ENCODE measurements around the gene AIFM1. TPM values are rescaled to one million over a fixed set of nuclear protein-coding genes. Genes with fewer than 3 reads are reported as not detected.

Gene AIFM1
- polyA plus RNA-seq, 1 experiment: 39.3 TPM

DNA sequence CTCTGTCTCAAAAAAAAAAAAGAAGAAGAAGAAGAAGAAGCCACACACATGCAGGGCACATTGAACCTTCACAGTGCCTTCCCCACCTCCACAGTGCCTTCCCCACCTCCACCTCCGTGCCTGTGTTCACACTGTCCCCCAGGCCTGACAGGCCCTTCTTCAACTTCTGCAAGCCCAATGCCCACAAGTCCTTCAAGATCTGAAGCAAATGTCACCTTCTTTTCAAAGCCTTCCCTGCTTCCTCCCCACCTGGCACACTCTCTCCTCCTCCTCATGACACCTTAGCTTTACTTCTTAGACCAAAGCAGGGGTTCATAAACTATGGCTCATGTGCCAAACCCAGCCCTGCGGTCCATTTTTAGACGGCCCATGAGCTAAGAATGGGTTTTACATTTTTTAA, 75.3 kb downstream of the AIFM1 start:
- H3K4me3 ChIP-seq (ENCODE audit: low read depth, low read length): no peak overlapping the region
- H3K27ac ChIP-seq (ENCODE audit: low read depth, low read length): no peak overlapping the region
- no peaks in the 10 kb centered on the region for H3K9me3 ChIP-seq (ENCODE audit: control insufficient read depth, insufficient read depth, low read length)
- CTCF ChIA-PET: no interaction called here
- TF ChIP-seq, protein P1, sequence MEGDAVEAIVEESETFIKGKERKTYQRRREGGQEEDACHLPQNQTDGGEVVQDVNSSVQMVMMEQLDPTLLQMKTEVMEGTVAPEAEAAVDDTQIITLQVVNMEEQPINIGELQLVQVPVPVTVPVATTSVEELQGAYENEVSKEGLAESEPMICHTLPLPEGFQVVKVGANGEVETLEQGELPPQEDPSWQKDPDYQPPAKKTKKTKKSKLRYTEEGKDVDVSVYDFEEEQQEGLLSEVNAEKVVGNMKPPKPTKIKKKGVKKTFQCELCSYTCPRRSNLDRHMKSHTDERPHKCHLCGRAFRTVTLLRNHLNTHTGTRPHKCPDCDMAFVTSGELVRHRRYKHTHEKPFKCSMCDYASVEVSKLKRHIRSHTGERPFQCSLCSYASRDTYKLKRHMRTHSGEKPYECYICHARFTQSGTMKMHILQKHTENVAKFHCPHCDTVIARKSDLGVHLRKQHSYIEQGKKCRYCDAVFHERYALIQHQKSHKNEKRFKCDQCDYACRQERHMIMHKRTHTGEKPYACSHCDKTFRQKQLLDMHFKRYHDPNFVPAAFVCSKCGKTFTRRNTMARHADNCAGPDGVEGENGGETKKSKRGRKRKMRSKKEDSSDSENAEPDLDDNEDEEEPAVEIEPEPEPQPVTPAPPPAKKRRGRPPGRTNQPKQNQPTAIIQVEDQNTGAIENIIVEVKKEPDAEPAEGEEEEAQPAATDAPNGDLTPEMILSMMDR (IDR thresholded peaks at IDR 0.05; ENCODE audit: low read depth, low read length): no peak
- no peak for DNase-seq (ENCODE audit: low read depth, low spot score)
- POLR2A ChIA-PET: interaction anchor here (0.7 kb wide), 1 partner anchor 327 kb away, joined by 6 read pairs; no protein-coding TSS in a partner anchor
- H3K27me3 ChIP-seq (ENCODE audit: control insufficient read depth, insufficient read depth, low read length): no peaks in the 10 kb centered on the region

DNA sequence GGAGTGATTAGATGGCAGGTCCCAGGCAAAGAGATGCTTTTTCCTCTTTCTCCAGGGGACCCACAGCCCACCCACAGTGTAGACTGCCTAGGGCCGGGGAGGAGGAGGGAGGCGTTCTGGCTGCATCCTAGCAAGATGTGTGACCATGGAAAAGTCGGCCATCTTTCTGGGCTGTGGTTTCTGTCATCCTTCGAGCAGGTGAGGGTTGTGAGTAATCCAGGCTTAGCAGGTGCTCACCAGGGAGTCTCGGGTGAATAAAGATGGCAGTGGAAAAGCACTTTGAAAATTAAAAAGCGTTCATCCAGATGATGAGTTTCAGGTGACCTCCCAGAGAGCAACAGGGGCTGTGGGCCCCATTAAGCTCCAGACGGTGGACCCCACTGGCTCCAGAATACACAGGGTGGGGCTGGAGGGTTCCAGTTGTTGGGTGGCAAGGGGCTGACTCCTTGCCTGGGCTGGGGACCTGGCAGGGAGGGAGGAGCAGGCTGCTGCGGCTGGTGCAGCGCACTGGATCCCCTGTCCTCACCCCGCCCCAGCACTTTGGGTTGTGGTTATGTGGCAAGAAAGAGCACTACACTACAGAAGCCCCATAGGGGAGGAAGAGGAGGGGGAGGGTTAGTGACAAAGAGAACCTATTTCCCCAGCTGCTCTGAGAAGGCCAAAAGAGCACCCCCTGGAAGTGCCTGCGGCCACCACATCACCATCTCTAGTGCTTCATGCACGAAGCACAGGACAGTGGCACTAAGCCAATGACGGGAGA, 79.0 kb downstream of the AIFM1 start:
- no peaks in the 10 kb centered on the region for H3K9me3 ChIP-seq (ENCODE audit: control insufficient read depth, insufficient read depth, low read length)
- no peak for DNase-seq (ENCODE audit: low read depth, low spot score)
- TF ChIP-seq, protein P1 (IDR thresholded peaks at IDR 0.05; ENCODE audit: low read depth, low read length): no peak
- H3K4me3 ChIP-seq (ENCODE audit: low read depth, low read length): no peak overlapping the region
- POLR2A ChIA-PET: interaction anchor here (0.5 kb wide), 1 partner anchor 73 kb away, joined by 3 read pairs; no protein-coding TSS in a partner anchor
- H3K27me3 ChIP-seq (ENCODE audit: control insufficient read depth, insufficient read depth, low read length): no peaks in the 10 kb centered on the region
- no peak overlapping the region for H3K27ac ChIP-seq (ENCODE audit: low read depth, low read length)
- CTCF ChIA-PET: interaction anchor here (0.9 kb wide), 1 partner anchor 161 kb away, joined by 3 read pairs; no protein-coding TSS in a partner anchor

DNA sequence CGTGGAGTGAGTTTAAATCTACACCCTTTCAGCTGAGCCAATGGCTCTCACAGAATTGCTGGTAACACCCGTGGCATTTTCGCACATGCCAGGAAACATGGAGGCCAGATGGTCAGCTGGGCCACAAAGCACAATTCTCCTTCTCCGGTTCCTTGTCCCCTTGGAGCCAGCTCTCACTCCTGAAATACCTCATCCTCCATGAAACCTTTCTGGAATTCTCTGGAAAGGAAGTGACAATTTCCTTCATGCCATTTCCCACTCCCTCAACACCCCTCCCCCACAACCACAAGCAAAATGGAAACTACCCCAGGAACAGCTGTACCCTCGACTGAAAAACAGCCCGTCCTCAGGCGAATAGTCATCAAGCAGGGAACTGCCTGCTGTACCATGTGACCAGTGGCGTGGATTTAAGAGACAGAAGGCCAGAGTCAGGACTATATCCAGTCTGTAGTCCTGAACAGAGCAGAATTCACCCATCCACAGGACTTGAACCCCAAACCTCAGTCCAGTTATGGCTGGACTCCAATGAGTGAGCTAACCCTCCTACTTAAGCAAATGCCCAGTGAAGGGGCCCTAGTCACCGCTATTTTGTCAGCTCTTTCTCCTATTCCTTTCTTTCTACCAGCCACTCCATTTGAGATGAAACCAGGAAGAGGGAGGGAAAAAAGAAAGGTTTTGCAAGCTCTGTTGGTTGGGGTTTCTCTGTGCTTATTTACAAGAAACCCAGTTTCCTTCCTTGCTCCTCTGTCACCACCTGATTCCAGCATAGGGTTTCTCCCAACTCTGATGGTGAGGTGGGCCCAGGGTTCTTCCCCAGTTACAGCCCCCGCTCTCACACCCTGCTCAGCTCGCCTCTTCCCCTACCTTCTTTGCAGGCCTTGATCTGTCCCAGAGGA, 79.8 kb downstream of the AIFM1 start:
- no peak overlapping the region for H3K27ac ChIP-seq (ENCODE audit: low read depth, low read length)
- TF ChIP-seq, protein P1 (IDR thresholded peaks at IDR 0.05; ENCODE audit: low read depth, low read length): no peak
- ChIA-PET CTCF (interaction anchor here (0.9 kb wide), 1 partner anchor 160 kb away, joined by 3 read pairs; no protein-coding TSS in a partner anchor), POLR2A (no interaction called here)
- DNase-seq (ENCODE audit: low read depth, low spot score): no peak
- no peaks in the 10 kb centered on the region for H3K9me3 ChIP-seq (ENCODE audit: control insufficient read depth, insufficient read depth, low read length)
- H3K4me3 ChIP-seq (ENCODE audit: low read depth, low read length): no peak overlapping the region
- no peaks in the 10 kb centered on the region for H3K27me3 ChIP-seq (ENCODE audit: control insufficient read depth, insufficient read depth, low read length)

DNA sequence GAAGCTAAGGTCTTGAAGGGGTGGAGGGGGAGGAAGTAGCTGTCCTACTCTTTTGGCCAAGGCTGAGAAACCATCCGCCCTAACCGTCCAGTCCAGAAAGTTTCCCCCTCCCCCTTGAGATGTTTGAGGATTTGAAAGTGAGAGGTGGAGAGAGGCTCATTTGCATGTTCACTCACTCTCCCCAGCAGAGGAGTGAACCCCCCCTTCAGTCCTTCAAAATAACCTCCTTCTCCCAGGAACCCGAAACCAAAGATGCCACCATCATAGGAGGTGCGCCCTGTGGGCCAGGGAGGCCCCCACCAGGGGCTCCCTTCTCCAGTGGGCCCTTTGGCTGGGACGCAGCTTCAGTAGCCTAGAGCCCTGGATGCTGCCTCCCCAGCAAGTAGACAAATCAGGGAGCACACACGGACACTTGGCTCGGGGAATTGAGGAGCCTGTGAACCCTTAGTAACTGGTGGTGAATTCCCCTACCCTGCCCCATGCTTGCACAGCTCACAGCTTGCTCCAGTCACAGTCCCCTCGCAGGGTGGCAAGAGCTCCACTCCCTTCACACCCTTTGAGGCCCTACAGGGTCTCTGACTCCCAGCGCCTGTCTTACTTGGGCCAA, 80.9 kb downstream of the AIFM1 start:
- Histone ChIP-seq H3K4me3 (ENCODE audit: low read depth, low read length) (no peak overlapping the region), H3K27me3 (ENCODE audit: control insufficient read depth, insufficient read depth, low read length) (no peaks in the 10 kb centered on the region), H3K27ac (ENCODE audit: low read depth, low read length) (no peak overlapping the region), H3K9me3 (ENCODE audit: control insufficient read depth, insufficient read depth, low read length) (no peaks in the 10 kb centered on the region)
- ChIA-PET POLR2A (no interaction called here), CTCF (no interaction called here)
- no peak for DNase-seq (ENCODE audit: low read depth, low spot score)
- TF ChIP-seq, protein P1 (IDR thresholded peaks at IDR 0.05; ENCODE audit: low read depth, low read length): no peak

Measured in AG04450 (cell line).